ENCODE measurements around the gene PSME3.

Gene PSME3

GRCh38 chr17:42796066-42796758 is 37.0 kb upstream of the PSME3 start:
- Histone ChIP-seq H3K9me3 (ENCODE audit: control insufficient read depth in 5 of 5, low read length in 5 of 5) (no peaks in the 10 kb centered on the region), H3K4me1 (ENCODE audit: control insufficient read depth in 5 of 5, insufficient read depth in 5 of 5, low read length in 5 of 5) (peaks cover 8 to 23% (median 21%) of the 10 kb centered on the region in 5 donors), H3K9ac (ENCODE audit: low read length in 5 of 5) (no peak overlapping the region), H3K4me3 (ENCODE audit: low read depth in 1 of 5, low read length in 5 of 5) (no peak overlapping the region), H3K27ac (ENCODE audit: low read depth, low read length) (no peak overlapping the region), H3K27me3 (ENCODE audit: control insufficient read depth in 5 of 5, insufficient read depth in 4 of 5, low read length in 5 of 5) (no peaks in the 10 kb centered on the region), H3K36me3 (ENCODE audit: control insufficient read depth in 5 of 5, insufficient read depth in 5 of 5, low read length in 5 of 5) (peaks cover 0 to 12% (median 3%) of the 10 kb centered on the region in 5 donors)

- Histone ChIP-seq H3K36me3 (ENCODE audit: control insufficient read depth in 5 of 5, insufficient read depth in 5 of 5, low read length in 5 of 5) (peaks cover 0 to 12% (median 3%) of the 10 kb centered on the region in 5 donors), H3K27ac (ENCODE audit: low read depth, low read length) (no peak overlapping the region), H3K27me3 (ENCODE audit: control insufficient read depth in 5 of 5, insufficient read depth in 4 of 5, low read length in 5 of 5) (no peaks in the 10 kb centered on the region), H3K4me1 (ENCODE audit: control insufficient read depth in 5 of 5, insufficient read depth in 5 of 5, low read length in 5 of 5) (peaks cover 8 to 23% (median 21%) of the 10 kb centered on the region in 5 donors), H3K9me3 (ENCODE audit: control insufficient read depth in 5 of 5, low read length in 5 of 5) (no peaks in the 10 kb centered on the region), H3K4me3 (ENCODE audit: low read depth in 1 of 5, low read length in 5 of 5) (peak overlapping the region; percentile 88 to 99 (median 98)), H3K9ac (ENCODE audit: low read length in 5 of 5) (peak overlapping the region; percentile 75 to 100 (median 91))
Observed at GRCh38 chr17:42797067-42798007, 35.9 kb upstream of the PSME3 start.

DNA sequence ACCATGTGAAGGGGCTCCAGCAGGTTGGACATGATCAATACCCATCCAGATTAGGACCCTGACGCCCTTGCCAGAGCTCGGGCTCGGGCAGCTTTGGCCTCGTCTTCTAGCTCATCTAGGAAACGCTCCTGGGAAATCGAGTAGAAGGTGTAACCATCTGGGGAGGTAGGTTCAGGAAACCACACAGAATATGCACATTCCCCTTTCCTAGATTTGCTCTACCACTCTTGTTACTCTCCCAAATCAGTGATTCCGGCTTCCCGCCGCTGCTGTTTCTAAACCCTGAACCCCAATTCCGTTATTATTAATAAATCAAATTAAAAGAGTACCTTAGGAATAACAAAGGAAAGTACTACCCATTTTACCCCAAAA is 35.2 kb upstream of the PSME3 start:
- Histone ChIP-seq H3K9me3 (ENCODE audit: control insufficient read depth in 5 of 5, low read length in 5 of 5) (no peaks in the 10 kb centered on the region), H3K4me1 (ENCODE audit: control insufficient read depth in 5 of 5, insufficient read depth in 5 of 5, low read length in 5 of 5) (peaks cover 8 to 23% (median 21%) of the 10 kb centered on the region in 5 donors), H3K36me3 (ENCODE audit: control insufficient read depth in 5 of 5, insufficient read depth in 5 of 5, low read length in 5 of 5) (peaks cover 0 to 12% (median 3%) of the 10 kb centered on the region in 5 donors), H3K9ac (ENCODE audit: low read length in 5 of 5) (peak overlapping the region; percentile 75 to 100 (median 91)), H3K4me3 (ENCODE audit: low read depth in 1 of 5, low read length in 5 of 5) (peak overlapping the region; percentile 88 to 99 (median 98)), H3K27ac (ENCODE audit: low read depth, low read length) (peak overlapping the region; percentile 74), H3K27me3 (ENCODE audit: control insufficient read depth in 5 of 5, insufficient read depth in 4 of 5, low read length in 5 of 5) (no peaks in the 10 kb centered on the region)

- H3K9ac ChIP-seq (ENCODE audit: low read length in 5 of 5): peak within 1 kb of the TSS; percentile 75 to 100 (median 91)
- H3K4me3 ChIP-seq (ENCODE audit: low read depth in 1 of 5, low read length in 5 of 5): peak within 1 kb of the TSS; percentile 88 to 99 (median 98)
- no peaks in the 10 kb centered on the region for H3K9me3 ChIP-seq (ENCODE audit: control insufficient read depth in 5 of 5, low read length in 5 of 5)
- H3K27ac ChIP-seq (ENCODE audit: low read depth, low read length): peak within 1 kb of the TSS; percentile 74
- H3K27me3 ChIP-seq (ENCODE audit: control insufficient read depth in 5 of 5, insufficient read depth in 4 of 5, low read length in 5 of 5): no peaks in the 10 kb centered on the region
- H3K36me3 ChIP-seq (ENCODE audit: control insufficient read depth in 5 of 5, insufficient read depth in 5 of 5, low read length in 5 of 5): peaks cover 0 to 12% (median 3%) of the 10 kb centered on the region in 5 donors
- peaks cover 8 to 23% (median 21%) of the 10 kb centered on the region in 5 donors for H3K4me1 ChIP-seq (ENCODE audit: control insufficient read depth in 5 of 5, insufficient read depth in 5 of 5, low read length in 5 of 5)
Observed at GRCh38 chr17:42798383-42799380, 34.5 kb upstream of the PSME3 start, which contains the start of the genes CNTD1 and COA3. Gene CNTD1, plus strand, starts transcription at chr17:42798861. Its CDS starts 207 bp downstream, at chr17:42799068. Gene COA3, minus strand, starts transcription at chr17:42798704. Its CDS starts 23 bp downstream, at chr17:42798681.

- H3K27me3 ChIP-seq (ENCODE audit: control insufficient read depth in 5 of 5, insufficient read depth in 4 of 5, low read length in 5 of 5): no peaks in the 10 kb centered on the region
- H3K4me1 ChIP-seq (ENCODE audit: control insufficient read depth in 5 of 5, insufficient read depth in 5 of 5, low read length in 5 of 5): peaks cover 2 to 7% (median 5%) of the 10 kb centered on the region in 5 donors
- no peak overlapping the region for H3K9ac ChIP-seq (ENCODE audit: low read length in 5 of 5)
- no peaks in the 10 kb centered on the region for H3K36me3 ChIP-seq (ENCODE audit: control insufficient read depth in 5 of 5, insufficient read depth in 5 of 5, low read length in 5 of 5)
- no peak overlapping the region for H3K4me3 ChIP-seq (ENCODE audit: low read depth in 1 of 5, low read length in 5 of 5)
- no peak overlapping the region for H3K27ac ChIP-seq (ENCODE audit: low read depth, low read length)
- H3K9me3 ChIP-seq (ENCODE audit: control insufficient read depth in 5 of 5, low read length in 5 of 5): no peaks in the 10 kb centered on the region
Observed at GRCh38 chr17:42803074-42803883, 29.9 kb upstream of the PSME3 start.

DNA sequence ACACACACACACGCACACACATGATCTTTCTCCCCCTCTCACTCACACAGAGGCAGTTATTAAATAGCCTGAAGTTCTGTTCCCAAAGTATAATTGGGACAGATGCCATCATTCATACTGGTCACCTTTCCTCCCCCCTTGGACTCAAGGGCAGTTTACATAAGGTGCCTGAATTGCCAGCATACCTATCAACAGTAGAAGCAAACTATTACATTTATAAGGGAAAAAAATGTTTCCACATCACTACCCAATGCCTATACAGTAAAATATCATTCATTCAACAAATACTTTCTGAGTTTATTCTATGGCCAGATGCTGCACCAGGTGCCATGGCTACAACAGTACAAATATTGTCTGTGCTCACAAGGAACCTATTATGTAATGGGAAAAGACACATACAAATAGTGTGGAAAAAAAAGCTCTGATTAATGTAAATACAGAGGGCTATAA is 28.3 kb upstream of the PSME3 start:
- H3K9ac ChIP-seq (ENCODE audit: low read length in 5 of 5): no peak overlapping the region
- peaks cover under 1 to 4% (median 1%) of the 10 kb centered on the region in 5 donors for H3K36me3 ChIP-seq (ENCODE audit: control insufficient read depth in 5 of 5, insufficient read depth in 5 of 5, low read length in 5 of 5)
- no peak overlapping the region for H3K27ac ChIP-seq (ENCODE audit: low read depth, low read length)
- no peaks in the 10 kb centered on the region for H3K27me3 ChIP-seq (ENCODE audit: control insufficient read depth in 5 of 5, insufficient read depth in 4 of 5, low read length in 5 of 5)
- no peak overlapping the region for H3K4me3 ChIP-seq (ENCODE audit: low read depth in 1 of 5, low read length in 5 of 5)
- H3K9me3 ChIP-seq (ENCODE audit: control insufficient read depth in 5 of 5, low read length in 5 of 5): no peaks in the 10 kb centered on the region
- H3K4me1 ChIP-seq (ENCODE audit: control insufficient read depth in 5 of 5, insufficient read depth in 5 of 5, low read length in 5 of 5): no peaks in the 10 kb centered on the region

DNA sequence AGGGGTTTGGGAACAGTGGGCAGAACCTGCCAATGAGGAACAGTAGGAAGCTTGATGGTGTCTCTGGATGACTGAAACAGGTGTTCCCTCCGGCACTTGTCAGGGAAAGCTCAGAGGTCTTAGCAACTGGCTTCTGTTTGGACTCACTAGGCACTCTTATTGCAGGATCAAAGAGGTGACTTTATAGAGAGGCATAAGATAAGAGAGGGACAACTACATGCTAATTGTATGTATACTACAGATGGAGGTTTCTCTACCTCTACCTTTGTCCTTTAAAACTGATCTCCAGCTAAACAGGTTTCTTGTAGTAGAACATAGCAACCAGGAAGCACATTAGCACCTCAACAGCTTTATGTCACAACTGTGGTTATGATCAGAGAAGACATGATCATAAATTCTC is 26.9 kb upstream of the PSME3 start:
- no peaks in the 10 kb centered on the region for H3K4me1 ChIP-seq (ENCODE audit: control insufficient read depth in 5 of 5, insufficient read depth in 5 of 5, low read length in 5 of 5)
- no peaks in the 10 kb centered on the region for H3K9me3 ChIP-seq (ENCODE audit: control insufficient read depth in 5 of 5, low read length in 5 of 5)
- no peak overlapping the region for H3K27ac ChIP-seq (ENCODE audit: low read depth, low read length)
- H3K27me3 ChIP-seq (ENCODE audit: control insufficient read depth in 5 of 5, insufficient read depth in 4 of 5, low read length in 5 of 5): no peaks in the 10 kb centered on the region
- H3K4me3 ChIP-seq (ENCODE audit: low read depth in 1 of 5, low read length in 5 of 5): no peak overlapping the region
- H3K9ac ChIP-seq (ENCODE audit: low read length in 5 of 5): no peak overlapping the region
- peaks cover 10 to 17% (median 13%) of the 10 kb centered on the region in 5 donors for H3K36me3 ChIP-seq (ENCODE audit: control insufficient read depth in 5 of 5, insufficient read depth in 5 of 5, low read length in 5 of 5)

DNA sequence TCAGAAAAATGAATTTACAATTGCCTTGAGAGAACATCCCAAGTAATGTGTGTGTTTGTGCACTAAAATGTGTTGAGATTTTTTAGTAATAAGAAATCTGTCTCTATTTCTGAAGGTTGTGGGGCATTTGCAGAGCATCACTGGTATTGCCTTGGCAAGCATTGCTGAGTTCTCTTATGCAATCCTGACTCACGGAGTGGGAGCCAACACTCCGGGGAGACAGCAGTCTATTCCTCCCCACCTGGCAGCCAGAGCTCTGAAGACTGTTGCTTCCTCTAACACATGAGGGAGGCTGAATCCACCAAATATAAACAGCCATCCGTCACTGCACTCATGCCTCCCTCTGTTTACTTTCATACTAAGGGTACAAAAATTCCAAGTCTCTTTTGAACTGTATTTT is 23.9 kb upstream of the PSME3 start:
- Histone ChIP-seq H3K9me3 (ENCODE audit: control insufficient read depth in 5 of 5, low read length in 5 of 5) (no peaks in the 10 kb centered on the region), H3K27ac (ENCODE audit: low read depth, low read length) (peak overlapping the region; percentile 52), H3K9ac (ENCODE audit: low read length in 5 of 5) (peak overlapping the region in 1 of 5 donors; percentile 36), H3K27me3 (ENCODE audit: control insufficient read depth in 5 of 5, insufficient read depth in 4 of 5, low read length in 5 of 5) (no peaks in the 10 kb centered on the region), H3K4me1 (ENCODE audit: control insufficient read depth in 5 of 5, insufficient read depth in 5 of 5, low read length in 5 of 5) (peaks cover 0 to 1% (median 0%) of the 10 kb centered on the region in 5 donors), H3K36me3 (ENCODE audit: control insufficient read depth in 5 of 5, insufficient read depth in 5 of 5, low read length in 5 of 5) (peaks cover 24 to 36% (median 28%) of the 10 kb centered on the region in 5 donors), H3K4me3 (ENCODE audit: low read depth in 1 of 5, low read length in 5 of 5) (no peak overlapping the region)

Measured in subcutaneous abdominal adipose tissue (tissue), 5 donors.